ENCODE data around the gene EEF2KMT. TPM values are rescaled to one million over a fixed set of nuclear protein-coding genes. Genes with fewer than 3 reads are reported as not detected.
"Not testable (repeated sequence)": the region's sequence is repeated elsewhere in the genome, so short reads cannot be mapped to it uniquely, and the experiment has no call there.

Gene EEF2KMT
- total and polyA plus RNA-seq, 9 of the 15 experiments (the other 6 are each of a cell fraction or from before 2014, with no cell fraction given), result 4.2 to 22.7 (median 12.8) TPM

DNA sequence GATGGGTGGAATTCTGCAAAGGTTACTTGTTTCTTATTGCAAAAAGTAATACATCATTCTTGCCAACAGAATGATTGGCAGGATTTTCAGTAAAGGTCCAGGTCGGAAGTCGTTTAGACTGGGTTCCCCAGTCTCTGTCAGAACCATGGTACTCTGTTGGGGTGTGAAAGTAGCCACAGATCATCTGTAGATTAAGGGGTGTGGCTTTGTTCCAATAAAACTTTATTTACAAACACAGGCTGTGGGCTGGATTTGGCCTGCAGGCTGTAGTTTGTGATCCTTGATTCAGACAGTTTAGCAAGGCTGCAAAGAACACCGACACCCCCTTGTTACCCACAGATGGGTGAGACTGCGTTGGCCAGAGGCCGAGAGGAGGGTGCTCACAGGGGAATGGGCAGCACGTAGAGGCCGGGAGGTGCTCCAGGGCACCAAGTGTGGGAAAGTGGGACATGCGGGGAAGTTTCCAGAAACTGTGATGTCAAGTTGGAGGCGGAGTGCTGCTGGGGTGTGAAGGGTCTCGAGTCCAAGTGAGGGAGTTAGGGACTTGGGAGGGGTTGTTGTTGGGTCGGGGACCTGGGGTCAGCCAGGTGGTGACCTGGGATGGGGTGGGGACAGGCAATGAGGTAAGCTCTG lies 13.4 kb downstream of the EEF2KMT start:
- TSS peak; percentile 53 for BruUV-seq (replicated peaks)
- H3K27me3 ChIP-seq (ENCODE audit: control insufficient read depth in 2 of 2, insufficient read depth in 2 of 2, low read length in 2 of 2); H3K4me3 ChIP-seq; H3K9me3 ChIP-seq (replicated peaks; ENCODE audit: control insufficient read depth, insufficient read depth, low read depth, low read length); H4K20me1 ChIP-seq (replicated peaks; ENCODE audit: control insufficient read depth, insufficient read depth, low read length); H3K27ac ChIP-seq (ENCODE audit: extremely low read depth, low read depth, low read length); H3K9ac ChIP-seq (ENCODE audit: insufficient read depth in 1 of 2, low read depth in 2 of 2, low read length in 2 of 2); FAIRE-seq; H2AFZ ChIP-seq (ENCODE audit: low read depth, low read length); ATAC-seq; H3K9me1 ChIP-seq (ENCODE audit: control insufficient read depth, insufficient read depth, low read length); H3K4me2 ChIP-seq (ENCODE audit: insufficient read depth, low read length); H3K4me1 ChIP-seq (replicated peaks in 1 of 2; ENCODE audit: control insufficient read depth in 2 of 2, insufficient read depth in 2 of 2, low read length in 2 of 2); H3K79me2 ChIP-seq (ENCODE audit: control insufficient read depth, insufficient read depth, low read length); in situ Hi-C loops (cut with MboI); CTCF ChIA-PET (ENCODE audit: low intra/inter-chr PET ratio); DNase-seq (ENCODE audit: extremely low read depth in 1 of 4, low spot score in 3 of 4); intact Hi-C loops (cut with micrococcal nuclease): not testable (repeated sequence)
- H3K36me3 ChIP-seq (ENCODE audit: control insufficient read depth, insufficient read depth, low read length), result peaks cover 23% of the 10 kb centered on the region; the same call in 1 of the 3 replicates
- TF ChIP-seq, protein P1, sequence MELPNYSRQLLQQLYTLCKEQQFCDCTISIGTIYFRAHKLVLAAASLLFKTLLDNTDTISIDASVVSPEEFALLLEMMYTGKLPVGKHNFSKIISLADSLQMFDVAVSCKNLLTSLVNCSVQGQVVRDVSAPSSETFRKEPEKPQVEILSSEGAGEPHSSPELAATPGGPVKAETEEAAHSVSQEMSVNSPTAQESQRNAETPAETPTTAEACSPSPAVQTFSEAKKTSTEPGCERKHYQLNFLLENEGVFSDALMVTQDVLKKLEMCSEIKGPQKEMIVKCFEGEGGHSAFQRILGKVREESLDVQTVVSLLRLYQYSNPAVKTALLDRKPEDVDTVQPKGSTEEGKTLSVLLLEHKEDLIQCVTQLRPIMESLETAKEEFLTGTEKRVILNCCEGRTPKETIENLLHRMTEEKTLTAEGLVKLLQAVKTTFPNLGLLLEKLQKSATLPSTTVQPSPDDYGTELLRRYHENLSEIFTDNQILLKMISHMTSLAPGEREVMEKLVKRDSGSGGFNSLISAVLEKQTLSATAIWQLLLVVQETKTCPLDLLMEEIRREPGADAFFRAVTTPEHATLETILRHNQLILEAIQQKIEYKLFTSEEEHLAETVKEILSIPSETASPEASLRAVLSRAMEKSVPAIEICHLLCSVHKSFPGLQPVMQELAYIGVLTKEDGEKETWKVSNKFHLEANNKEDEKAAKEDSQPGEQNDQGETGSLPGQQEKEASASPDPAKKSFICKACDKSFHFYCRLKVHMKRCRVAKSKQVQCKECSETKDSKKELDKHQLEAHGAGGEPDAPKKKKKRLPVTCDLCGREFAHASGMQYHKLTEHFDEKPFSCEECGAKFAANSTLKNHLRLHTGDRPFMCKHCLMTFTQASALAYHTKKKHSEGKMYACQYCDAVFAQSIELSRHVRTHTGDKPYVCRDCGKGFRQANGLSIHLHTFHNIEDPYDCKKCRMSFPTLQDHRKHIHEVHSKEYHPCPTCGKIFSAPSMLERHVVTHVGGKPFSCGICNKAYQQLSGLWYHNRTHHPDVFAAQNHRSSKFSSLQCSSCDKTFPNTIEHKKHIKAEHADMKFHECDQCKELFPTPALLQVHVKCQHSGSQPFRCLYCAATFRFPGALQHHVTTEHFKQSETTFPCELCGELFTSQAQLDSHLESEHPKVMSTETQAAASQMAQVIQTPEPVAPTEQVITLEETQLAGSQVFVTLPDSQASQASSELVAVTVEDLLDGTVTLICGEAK (IDR thresholded peaks at IDR 0.05), result peak; percentile 88
- TF ChIP-seq, protein P1 (CRISPR knock-in tag; IDR thresholded peaks at IDR 0.05), result peak; percentile 76
- POLR2A ChIA-PET, result interaction anchor here (0.7 kb wide), 1 partner anchor 14 kb away, joined by 3 read pairs; no protein-coding TSS in a partner anchor
- 71% methylated on average over 10 of the region's 11 CpGs for WGBS (ENCODE audit: insufficient coverage, low coverage, missing lambda C conversion rate)

Data from K562 (cell line).